ENCODE measurements around the gene EXOC7.

DNA sequence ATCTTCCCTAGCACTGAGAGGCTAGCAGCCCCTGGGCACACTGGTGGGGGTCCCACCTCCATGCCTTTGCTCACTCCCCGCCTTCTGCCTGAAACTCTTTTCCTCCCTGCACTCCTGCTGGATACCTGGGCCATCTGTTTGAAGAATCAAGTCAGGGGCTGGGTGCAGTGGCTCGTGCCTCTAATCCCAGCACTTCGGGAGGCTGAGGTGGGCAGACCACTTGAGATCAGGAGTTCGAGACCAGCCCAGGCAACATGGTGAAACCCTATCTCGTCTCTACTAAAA lies 21.7 kb upstream of the EXOC7 start:
- no peak for TF ChIP-seq EZH2 (IDR thresholded peaks at IDR 0.05; ENCODE audit: borderline replicate concordance, low read length)
- no peak for TF ChIP-seq CTCF (conservative IDR thresholded peaks at IDR 0.05 in 1 of 2, IDR thresholded peaks at IDR 0.05 in 1 of 2; ENCODE audit: extremely low read depth in 1 of 2, insufficient read depth in 1 of 2, low read depth in 1 of 2, low read length in 2 of 2)
